Neural progenitor cell (in vitro differentiated cells): Measurements from ENCODE around the gene MTCP1.

Experiments used
- EZH2 ChIP-seq: fragments of 200-600 bp; sonication (generic); IDR thresholded peaks from 2 replicates; pipeline ENCODE4 v1.6.1; 2017; ENCODE audit warnings: antibody characterized with exemption, mild to moderate bottlenecking, moderate library complexity
- TF ChIP-seq, protein P1 (sequence below): fragments of 200-600 bp; sonication (generic); IDR thresholded peaks from 2 replicates; pipeline ENCODE4 v1.5.1; 2017; ENCODE audit warnings: antibody characterized with exemption, mild to moderate bottlenecking

- TF ChIP-seq, protein P1, sequence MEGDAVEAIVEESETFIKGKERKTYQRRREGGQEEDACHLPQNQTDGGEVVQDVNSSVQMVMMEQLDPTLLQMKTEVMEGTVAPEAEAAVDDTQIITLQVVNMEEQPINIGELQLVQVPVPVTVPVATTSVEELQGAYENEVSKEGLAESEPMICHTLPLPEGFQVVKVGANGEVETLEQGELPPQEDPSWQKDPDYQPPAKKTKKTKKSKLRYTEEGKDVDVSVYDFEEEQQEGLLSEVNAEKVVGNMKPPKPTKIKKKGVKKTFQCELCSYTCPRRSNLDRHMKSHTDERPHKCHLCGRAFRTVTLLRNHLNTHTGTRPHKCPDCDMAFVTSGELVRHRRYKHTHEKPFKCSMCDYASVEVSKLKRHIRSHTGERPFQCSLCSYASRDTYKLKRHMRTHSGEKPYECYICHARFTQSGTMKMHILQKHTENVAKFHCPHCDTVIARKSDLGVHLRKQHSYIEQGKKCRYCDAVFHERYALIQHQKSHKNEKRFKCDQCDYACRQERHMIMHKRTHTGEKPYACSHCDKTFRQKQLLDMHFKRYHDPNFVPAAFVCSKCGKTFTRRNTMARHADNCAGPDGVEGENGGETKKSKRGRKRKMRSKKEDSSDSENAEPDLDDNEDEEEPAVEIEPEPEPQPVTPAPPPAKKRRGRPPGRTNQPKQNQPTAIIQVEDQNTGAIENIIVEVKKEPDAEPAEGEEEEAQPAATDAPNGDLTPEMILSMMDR = no peak
- TF ChIP-seq EZH2 = no peak
Measured at GRCh38 chrX:155113097-155113496, 42.2 kb upstream of the MTCP1 start.
